Ascending aorta (tissue), 2 donors: ENCODE results near the gene HDAC9. TPM values are rescaled to one million over a fixed set of nuclear protein-coding genes. Genes with fewer than 3 reads are reported as not detected.

Source experiments
- DNase-seq, 2 donors: peaks; one replicate each; pipeline ENCODE4 v3.0.0-alpha.2; 2019; ENCODE audit warnings: low spot score in 2 of 2
- H3K27ac ChIP-seq, 2 donors: fragments of 200-600 bp; sonication (generic); one replicate each; pipeline ENCODE4 v1.5.1; 2016 to 2017; ENCODE audit warnings: mild to moderate bottlenecking in 1 of 2
- H3K27me3 ChIP-seq: fragments of 200-600 bp; sonication (generic); one replicate; pipeline ENCODE4 v1.5.1; 2017
- H3K36me3 ChIP-seq, 2 donors: fragments of 200-600 bp; sonication (generic); one replicate each; pipeline ENCODE4 v1.5.1; 2016
- H3K4me1 ChIP-seq, 2 donors: fragments of 200-600 bp; sonication (generic); one replicate each; pipeline ENCODE4 v1.5.1; 2016 to 2017; ENCODE audit warnings: mild to moderate bottlenecking in 1 of 2
- H3K4me3 ChIP-seq, 2 donors: fragments of 200-600 bp; sonication (generic); one replicate each; pipeline ENCODE4 v1.5.1; 2016 to 2017; ENCODE audit warnings: mild to moderate bottlenecking in 1 of 2
- H3K9me3 ChIP-seq, 2 donors: fragments of 200-600 bp; sonication (generic); one replicate each; pipeline ENCODE4 v1.5.1; 2016
- intact Hi-C: fragments of 100-400 bp; cut with DNase I; formaldehyde crosslinking; loops from one replicate; pipeline ENCODE4 v1.15.1; 2023
- total RNA-seq: library from RNA; depleted of rRNA; stranded (reverse); fragments of >200 nt; gene quantifications from one replicate; pipeline ENCODE4 v1.1.0, GENCODE V29; 2016
- TF ChIP-seq, protein P1 (sequence below), 3 experiments: fragments of 200-600 bp in 2 of 3; fragments of 450-650 bp in 1 of 3; sonication (generic) in 2 of 3; IDR thresholded peaks; one replicate each; pipeline ENCODE4 v1.5.1; 2016 to 2019; ENCODE audit warnings: antibody characterized with exemption in 3 of 3, mild to moderate bottlenecking in 1 of 3, moderate library complexity in 1 of 3

The HDAC9 gene
- total RNA-seq, 1 donor from 2014 or later, result 33.4 TPM

DNA sequence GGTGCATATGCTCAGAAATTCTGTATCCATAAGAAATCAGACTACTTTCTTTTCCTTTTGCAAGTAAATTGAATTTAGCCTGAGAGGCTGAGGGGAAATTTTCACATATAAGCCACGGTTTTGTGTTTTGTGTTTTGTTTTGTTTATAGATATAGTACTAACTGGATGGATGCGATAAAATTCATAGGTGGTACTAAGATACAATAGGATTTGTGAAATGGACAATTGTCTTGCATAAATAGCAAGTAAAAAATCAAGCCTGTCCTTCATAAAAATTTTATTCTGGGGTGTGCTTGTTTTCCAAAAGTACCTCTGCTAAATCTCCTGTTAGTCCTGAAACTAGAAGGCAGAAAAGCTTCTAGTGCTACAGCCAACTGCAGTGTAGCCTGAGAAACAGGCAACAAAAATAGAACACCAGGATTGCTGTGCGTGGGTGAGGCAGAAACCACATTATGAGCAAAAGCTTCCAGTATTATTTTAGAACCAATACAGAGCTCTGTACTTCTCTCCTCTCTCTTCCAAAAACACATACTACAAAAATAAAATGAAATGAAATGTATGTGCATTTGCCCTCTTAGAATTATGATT lies 634 bp upstream of the HDAC9 start:
- Histone ChIP-seq H3K27me3 (no peaks in the 10 kb centered on the region), H3K36me3 (no peaks in the 10 kb centered on the region), H3K4me3 (peak overlapping the region; percentile 55 to 67), H3K27ac (peak overlapping the region; percentile 77 to 78), H3K9me3 (no peaks in the 10 kb centered on the region), H3K4me1 (peaks cover 0 to 17% of the 10 kb centered on the region in 2 donors)
- intact Hi-C loops, result loop anchor here (5.0 to 10.0 kb wide), 6 partner anchors 62 to 620 kb away; partner anchors contain the start of gene TWIST1
- TF ChIP-seq, protein P1, sequence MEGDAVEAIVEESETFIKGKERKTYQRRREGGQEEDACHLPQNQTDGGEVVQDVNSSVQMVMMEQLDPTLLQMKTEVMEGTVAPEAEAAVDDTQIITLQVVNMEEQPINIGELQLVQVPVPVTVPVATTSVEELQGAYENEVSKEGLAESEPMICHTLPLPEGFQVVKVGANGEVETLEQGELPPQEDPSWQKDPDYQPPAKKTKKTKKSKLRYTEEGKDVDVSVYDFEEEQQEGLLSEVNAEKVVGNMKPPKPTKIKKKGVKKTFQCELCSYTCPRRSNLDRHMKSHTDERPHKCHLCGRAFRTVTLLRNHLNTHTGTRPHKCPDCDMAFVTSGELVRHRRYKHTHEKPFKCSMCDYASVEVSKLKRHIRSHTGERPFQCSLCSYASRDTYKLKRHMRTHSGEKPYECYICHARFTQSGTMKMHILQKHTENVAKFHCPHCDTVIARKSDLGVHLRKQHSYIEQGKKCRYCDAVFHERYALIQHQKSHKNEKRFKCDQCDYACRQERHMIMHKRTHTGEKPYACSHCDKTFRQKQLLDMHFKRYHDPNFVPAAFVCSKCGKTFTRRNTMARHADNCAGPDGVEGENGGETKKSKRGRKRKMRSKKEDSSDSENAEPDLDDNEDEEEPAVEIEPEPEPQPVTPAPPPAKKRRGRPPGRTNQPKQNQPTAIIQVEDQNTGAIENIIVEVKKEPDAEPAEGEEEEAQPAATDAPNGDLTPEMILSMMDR (IDR thresholded peaks at IDR 0.05), result no peak
- no peak for DNase-seq

DNA sequence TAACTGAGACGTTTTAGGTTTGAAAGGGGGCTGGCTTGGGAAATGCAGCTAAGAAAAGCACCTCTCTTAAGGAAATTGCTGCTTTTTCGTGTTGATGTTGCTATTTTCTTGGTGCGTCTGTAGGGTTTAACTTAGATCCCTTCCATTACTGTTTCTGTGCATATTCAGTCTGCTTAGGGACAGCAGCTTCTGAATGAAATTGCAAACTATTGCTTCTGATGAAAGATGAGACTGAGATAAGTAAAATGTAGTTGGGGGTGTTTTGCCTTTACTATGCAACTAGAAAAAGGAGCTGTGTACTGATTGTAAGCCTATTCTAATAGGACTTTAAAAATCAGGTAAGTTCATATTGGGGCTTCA lies 772 bp downstream of the HDAC9 start:
- Histone ChIP-seq H3K4me3 (peak overlapping the region; percentile 55 to 67), H3K9me3 (no peaks in the 10 kb centered on the region), H3K27ac (peak overlapping the region; percentile 77 to 78), H3K27me3 (no peaks in the 10 kb centered on the region), H3K4me1 (peaks cover 4 to 25% of the 10 kb centered on the region in 2 donors), H3K36me3 (no peaks in the 10 kb centered on the region)
- TF ChIP-seq, protein P1 (IDR thresholded peaks at IDR 0.05), result no peak
- intact Hi-C loops, result loop anchor here (2.0 to 10.0 kb wide), 7 partner anchors 61 to 618 kb away; partner anchors contain the start of gene TWIST1
- no peak for DNase-seq

DNA sequence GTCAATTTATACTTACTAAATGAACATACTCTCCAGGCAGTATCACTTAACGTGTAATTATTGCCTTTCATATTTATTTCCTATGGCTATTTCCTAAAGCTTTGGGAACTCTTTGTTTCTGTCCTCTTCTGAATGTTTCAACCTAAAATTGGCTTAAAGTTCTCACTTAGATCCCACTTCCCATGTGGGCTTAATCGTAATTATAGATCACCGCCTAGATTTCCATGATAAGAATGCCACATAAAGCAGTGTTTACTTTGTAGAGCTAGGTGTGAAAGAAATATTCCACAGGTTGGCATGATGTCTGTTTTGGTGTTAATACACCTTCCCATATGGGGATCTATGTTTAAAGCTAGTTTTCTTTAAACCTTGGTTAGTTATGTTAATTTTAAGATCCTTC lies 1.5 kb downstream of the HDAC9 start:
- H3K36me3 ChIP-seq, result no peaks in the 10 kb centered on the region
- H3K4me3 ChIP-seq, result peak overlapping the region; percentile 31 to 67
- intact Hi-C loops, result loop anchor here (2.0 to 10.0 kb wide), 7 partner anchors 60 to 618 kb away; partner anchors contain the start of gene TWIST1
- H3K27ac ChIP-seq, result peak overlapping the region; percentile 77 to 78
- TF ChIP-seq, protein P1 (IDR thresholded peaks at IDR 0.05), result no peak
- no peak for DNase-seq
- peaks cover 4 to 29% of the 10 kb centered on the region in 2 donors for H3K4me1 ChIP-seq
- H3K9me3 ChIP-seq, result no peaks in the 10 kb centered on the region
- H3K27me3 ChIP-seq, result no peaks in the 10 kb centered on the region

DNA sequence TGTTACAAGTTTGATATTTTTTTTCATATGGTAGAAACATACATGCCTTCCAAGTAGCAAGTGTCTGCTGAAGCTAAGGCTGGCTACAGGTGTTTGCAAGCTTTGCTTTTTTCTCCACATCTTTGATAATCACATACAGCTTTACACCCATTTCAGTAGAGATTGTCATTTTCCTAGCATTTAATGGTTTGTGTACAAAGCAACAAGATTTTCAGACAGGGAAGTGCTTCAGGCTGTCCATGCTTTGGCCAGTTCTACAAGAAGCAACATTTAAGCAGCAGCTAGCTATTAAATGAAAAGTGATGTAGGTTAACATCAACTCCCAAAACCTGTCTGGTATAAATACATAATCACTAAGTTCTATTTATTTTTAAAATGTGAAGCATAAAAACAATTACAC lies 2.3 kb downstream of the HDAC9 start:
- peak overlapping the region; percentile 77 to 78 for H3K27ac ChIP-seq
- no peak for DNase-seq
- H3K9me3 ChIP-seq, result no peaks in the 10 kb centered on the region
- intact Hi-C loops, result loop anchor here (2.0 to 10.0 kb wide), 7 partner anchors 60 to 617 kb away; partner anchors contain the start of gene TWIST1
- H3K4me3 ChIP-seq, result peak overlapping the region; percentile 31 to 67
- H3K27me3 ChIP-seq, result no peaks in the 10 kb centered on the region
- peaks cover 4 to 31% of the 10 kb centered on the region in 2 donors for H3K4me1 ChIP-seq
- TF ChIP-seq, protein P1 (IDR thresholded peaks at IDR 0.05), result no peak
- H3K36me3 ChIP-seq, result no peaks in the 10 kb centered on the region

DNA sequence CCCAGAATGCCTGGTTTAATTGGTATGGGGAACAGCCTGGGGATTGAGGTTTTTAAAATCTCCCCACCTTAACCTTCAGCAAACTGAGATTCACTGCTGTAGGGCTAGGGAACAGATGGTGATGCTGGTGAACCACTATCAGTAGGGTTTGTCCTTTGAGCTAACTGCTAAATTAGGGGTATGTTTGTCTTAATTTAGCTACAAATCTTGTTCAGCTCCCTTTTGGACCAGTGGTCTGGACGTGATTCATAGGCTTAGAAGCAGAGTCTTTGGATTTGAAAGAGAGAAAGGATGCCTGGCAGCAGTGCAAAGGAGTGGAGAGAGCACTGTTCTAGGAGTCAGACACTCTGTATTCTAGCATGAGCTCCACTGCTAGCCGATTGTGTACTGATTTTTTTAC lies 2.8 kb downstream of the HDAC9 start:
- Histone ChIP-seq H3K27me3 (no peaks in the 10 kb centered on the region), H3K9me3 (no peaks in the 10 kb centered on the region), H3K36me3 (no peaks in the 10 kb centered on the region), H3K27ac (peak overlapping the region; percentile 77 to 78), H3K4me1 (peaks cover 4 to 31% of the 10 kb centered on the region in 2 donors), H3K4me3 (peak overlapping the region; percentile 20 to 67)
- DNase-seq, result no peak
- intact Hi-C loops, result loop anchor here (5.0 to 10.0 kb wide), 6 partner anchors 59 to 616 kb away; partner anchors contain the start of gene TWIST1
- TF ChIP-seq, protein P1 (IDR thresholded peaks at IDR 0.05), result no peak
